ENCODE measurements around the gene SKIC2.
"Not testable (repeated sequence)": the region's sequence is repeated elsewhere in the genome, so short reads cannot be mapped to it uniquely, and the experiment has no call there.

The SKIC2 gene

DNA sequence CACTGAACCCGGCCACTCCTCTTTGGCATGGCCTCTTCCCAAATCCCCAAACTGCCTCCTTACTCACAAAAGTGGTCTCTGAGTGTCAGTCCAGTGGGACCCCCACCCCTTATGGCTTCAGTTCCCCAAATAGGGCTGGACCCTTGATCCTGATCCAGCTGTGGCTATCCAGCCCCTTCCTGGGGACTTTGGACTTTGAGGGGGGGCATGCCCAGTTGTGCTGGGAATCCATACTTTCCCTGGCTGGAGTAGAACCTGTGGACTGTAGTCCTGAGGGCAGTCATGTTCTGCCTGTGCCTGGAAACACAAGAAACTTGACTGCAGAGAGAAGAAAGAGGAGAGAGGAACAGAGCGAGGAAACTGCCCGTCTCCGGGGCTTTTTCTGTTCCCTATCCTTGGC is 45.4 kb downstream of the SKIC2 start:
- DNase-seq (ENCODE audit: low read depth in 2 of 2), result not testable (repeated sequence)

DNA sequence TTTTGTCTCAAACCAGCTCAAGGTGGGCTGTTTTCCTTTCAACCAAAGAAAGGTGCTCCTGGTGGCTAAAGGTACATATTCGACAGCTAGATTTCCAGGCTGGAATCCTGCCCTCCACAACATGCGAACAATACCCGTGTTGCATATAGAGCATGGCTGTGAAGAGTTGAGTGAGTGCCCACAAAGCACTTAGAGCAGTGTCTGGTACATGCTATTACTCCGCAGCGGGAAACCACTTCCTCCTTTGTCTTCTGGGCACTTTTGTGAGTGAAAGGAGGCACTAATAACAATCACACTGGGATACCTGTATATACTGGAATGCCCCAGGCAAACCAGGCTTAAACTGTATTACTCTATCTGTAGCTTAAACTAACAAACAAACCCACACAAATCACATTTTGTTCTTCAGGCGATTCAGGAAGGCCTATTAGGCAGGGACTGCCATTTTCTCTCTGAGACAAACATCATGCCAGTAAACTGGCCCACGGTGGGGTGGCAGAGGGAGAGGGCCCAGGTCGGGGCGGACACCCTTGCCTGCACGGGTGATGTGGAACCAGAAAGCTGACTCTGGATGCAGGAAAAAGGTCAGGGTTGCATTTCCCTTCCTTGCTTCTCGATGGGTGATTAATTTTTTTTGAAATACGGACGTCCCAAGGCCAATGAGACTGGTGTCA is 46.0 kb downstream of the SKIC2 start:
- DNase-seq (ENCODE audit: low read depth in 2 of 2), result not testable (repeated sequence)

DNA sequence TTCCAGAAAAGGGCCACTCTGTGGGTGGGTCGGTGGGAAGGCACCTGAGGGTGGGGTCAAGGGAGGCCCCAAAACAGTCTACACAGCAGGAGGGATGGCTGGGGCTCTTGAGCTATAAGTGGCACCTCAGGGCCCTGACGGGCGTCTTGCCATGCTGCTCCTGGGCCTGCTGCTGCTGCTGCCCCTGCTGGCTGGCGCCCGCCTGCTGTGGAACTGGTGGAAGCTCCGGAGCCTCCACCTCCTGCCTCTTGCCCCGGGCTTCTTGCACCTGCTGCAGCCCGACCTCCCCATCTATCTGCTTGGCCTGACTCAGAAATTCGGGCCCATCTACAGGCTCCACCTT is 46.5 kb downstream of the SKIC2 start:
- DNase-seq (ENCODE audit: low read depth in 2 of 2), result not testable (repeated sequence)

DNA sequence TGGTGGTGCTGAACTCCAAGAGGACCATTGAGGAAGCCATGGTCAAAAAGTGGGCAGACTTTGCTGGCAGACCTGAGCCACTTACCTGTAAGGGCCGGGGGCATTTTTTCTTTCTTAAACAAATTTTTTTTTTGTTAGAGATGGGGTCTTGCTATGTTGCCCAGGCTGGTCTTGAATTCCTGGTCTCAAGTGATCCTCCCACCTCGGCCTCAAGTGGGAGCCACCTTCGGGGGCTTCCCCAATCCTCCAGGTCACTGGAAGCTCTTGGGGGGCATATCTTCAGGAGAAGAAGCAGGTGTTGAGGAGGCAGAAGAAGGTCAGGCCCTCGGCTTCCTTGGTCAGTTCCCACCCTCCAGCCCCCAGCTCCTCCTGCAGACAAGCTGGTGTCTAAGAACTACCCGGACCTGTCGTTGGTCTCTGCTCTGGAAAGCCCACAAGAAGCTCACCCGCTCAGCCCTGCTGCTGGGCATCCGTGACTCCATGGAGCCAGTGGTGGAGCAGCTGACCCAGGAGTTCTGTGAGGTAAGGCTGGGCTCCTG is 47.1 kb downstream of the SKIC2 start:
- DNase-seq (ENCODE audit: low read depth in 2 of 2), result not testable (repeated sequence)

DNA sequence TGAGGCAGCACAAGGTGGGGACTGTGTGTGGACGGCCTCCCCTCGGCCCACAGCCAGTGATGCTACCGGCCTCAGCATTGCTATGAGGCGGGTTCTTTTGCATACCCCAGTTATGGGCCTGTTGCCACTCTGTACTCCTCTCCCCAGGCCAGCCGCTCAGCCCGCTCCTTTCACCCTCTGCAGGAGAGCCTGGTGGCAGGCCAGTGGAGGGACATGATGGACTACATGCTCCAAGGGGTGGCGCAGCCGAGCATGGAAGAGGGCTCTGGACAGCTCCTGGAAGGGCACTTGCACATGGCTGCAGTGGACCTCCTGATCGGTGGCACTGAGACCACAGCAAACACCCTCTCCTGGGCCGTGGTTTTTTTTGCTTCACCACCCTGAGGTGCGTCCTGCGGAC is 48.1 kb downstream of the SKIC2 start:
- not testable (repeated sequence) for DNase-seq (ENCODE audit: low read depth in 2 of 2)

DNA sequence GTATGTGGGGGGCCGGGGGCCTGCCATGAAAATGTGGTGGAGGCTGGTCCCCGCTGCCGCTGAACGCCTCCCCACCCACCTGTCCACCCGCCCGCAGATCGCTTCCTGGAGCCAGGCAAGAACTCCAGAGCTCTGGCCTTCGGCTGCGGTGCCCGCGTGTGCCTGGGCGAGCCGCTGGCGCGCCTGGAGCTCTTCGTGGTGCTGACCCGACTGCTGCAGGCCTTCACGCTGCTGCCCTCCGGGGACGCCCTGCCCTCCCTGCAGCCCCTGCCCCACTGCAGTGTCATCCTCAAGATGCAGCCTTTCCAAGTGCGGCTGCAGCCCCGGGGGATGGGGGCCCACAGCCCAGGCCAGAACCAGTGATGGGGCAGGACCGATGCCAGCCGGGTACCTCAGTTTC is 49.1 kb downstream of the SKIC2 start:
- not testable (repeated sequence) for DNase-seq (ENCODE audit: low read depth in 2 of 2)

DNA sequence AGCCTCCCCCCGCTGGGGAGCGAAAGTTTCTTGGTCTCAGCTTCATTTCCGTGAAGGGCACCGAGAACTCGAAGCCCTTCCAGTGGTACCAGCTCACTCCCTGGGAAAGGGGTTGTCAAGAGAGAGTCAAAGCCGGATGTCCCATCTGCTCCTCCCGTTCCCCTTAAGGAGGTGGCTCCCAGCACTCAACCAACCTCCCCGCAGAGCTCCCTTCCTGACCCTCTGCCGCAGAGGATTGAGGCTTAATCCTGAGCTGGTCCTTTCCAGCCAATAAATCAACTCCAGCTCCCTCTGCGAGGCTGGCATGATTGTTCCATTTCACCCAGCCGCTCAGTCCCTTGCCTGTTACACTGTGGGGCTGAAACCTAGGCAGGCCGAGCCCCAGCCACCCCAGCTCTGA is 49.6 kb downstream of the SKIC2 start:
- DNase-seq (ENCODE audit: low read depth in 2 of 2), result not testable (repeated sequence)

DNA sequence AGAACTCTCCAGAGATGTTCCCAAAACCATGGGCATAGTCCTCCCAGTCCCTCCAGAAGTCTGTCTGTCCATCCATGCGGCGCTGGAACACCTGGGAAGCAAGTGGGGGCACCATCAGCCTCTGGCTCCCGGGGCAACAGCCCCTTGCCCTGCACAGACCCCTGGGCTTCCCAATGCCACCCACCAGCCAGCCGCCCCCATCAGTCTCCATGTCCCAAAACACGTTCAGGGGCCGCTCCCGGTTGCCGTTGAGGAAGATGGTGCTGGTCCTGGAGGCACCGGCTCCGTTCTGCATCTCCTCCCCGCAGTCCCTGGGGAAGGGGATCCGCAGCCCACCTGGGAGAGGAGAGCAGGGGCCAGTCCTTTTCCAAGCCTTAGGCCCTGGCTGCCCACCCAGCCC is 50.6 kb downstream of the SKIC2 start:
- not testable (repeated sequence) for DNase-seq (ENCODE audit: low read depth in 2 of 2)

DNA sequence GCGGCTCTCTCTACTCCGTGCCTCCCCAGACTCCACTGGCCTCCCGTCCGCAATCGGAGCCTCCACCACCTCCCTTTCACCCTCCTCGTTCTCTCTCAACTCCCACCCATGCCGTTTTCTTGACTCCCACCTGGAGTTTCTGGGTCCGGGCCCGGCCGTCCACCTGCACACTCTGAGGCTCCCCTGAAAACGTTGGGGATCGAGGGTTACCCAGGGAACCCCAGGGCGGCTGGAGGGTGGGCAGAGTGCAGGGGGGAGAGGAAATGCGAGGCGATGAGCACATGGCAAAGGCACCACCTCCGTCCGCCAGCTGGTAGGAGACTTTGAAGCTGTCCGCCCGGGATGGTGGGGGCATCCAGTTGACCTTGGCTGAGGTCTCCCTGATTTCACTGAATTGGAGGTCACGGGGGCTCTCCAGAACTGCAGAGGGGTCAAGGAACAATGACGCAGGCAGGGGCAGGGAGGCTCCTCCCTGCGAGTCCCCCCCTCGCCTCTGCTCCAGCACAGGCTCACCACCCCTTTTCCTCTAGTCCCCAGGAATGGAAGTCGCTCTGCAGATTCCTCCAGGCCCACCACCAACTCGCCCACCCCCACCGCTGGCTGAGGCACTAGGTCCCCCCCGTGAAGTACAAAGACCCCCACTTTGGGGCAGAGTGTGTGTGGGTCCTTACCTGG is 52.0 kb downstream of the SKIC2 start:
- not testable (repeated sequence) for DNase-seq (ENCODE audit: low read depth in 2 of 2)

DNA sequence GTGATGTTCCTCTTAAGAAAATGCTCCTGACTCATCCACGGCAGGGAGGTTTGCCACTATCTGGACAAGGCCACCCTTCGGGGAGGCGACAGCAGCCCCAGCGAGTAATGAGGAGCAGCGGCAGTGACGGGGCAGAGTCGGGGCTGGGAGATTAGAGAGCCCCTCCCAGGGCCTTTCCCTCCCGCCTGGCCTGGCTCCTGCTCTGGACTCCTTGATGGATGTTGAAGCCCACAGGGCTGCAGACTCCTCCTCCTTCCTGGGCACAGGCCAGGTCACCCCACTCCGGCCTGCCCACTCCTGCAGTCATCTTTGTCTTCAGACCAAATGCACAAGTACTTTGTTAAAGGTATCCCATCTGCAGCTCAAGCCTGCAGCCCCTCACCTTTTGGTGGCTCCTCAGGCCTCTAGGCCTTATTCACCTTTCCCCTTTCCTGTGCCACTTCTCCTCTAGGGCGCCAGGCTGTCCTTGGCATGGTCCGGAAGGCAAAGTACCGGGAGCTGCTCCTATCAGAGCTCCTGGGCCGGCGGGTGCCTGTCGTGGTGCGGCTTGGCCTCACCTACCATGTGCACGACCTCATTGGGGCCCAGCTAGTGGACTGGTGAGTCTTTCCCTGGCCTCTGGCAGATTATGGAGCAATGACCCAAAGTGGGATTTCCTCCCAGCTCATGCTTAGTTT is 54.1 kb downstream of the SKIC2 start:
- DNase-seq (ENCODE audit: low read depth in 2 of 2), result not testable (repeated sequence)

DNA sequence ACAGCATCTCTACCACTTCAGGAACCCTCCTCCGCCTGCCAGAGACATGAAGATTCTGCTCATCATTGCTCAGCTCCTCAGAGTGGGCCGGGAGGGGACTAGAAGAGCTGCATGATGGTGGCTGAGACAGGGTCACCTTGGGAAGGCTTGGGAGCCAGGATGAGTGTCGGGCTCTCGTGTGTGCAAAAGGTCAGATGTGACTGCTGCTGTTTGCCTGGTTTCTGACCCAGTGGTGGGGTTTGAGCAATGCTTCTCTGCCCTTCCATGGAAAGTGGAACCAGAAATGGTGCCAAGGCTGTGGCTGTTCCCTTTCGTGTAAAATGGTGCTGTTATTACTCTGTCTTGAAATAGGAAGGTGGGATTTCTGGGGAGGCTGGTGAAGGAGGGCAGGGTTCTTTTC is 54.8 kb downstream of the SKIC2 start:
- DNase-seq (ENCODE audit: low read depth in 2 of 2), result not testable (repeated sequence)

DNA sequence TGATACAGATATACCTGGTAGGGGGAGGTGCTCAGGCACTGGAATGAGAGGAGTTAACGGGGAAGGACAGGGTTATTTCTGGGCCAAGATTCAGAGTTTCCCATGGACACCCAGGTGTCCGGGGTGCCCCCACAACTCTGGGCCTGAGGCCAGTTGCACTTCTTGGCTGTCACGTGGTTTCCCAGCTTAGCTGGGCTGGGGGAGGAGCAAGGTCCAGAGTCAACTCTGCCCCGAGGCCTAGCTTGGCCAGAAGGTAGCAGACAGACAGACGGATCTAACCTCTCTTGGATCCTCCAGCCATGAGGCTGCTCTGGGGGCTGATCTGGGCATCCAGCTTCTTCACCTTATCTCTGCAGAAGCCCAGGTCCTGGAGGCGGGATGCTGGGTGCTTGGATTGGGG is 55.6 kb downstream of the SKIC2 start, which contains the start of gene C4B:
Gene C4B (plus strand): TSS at position 249 of the 400 bp plus-strand sequence. CDS start 51 bp downstream, at position 300.
- not testable (repeated sequence) for DNase-seq (ENCODE audit: low read depth in 2 of 2)
